Caco-2 (cell line): Measurements from ENCODE around the gene MAFF. TPM values are rescaled to one million over a fixed set of nuclear protein-coding genes. Genes with fewer than 3 reads are reported as not detected.

Experiments
- BruUV-seq: library from RNA; stranded (reverse); fragments of 400-500 nt; replicated peaks from 2 replicates; lab custom pipeline; 2021; lab: Mats Ljungman, UMichigan
- CTCF ChIA-PET: fragments of 300-600 bp; sonication (Branson Sonifier 250); formaldehyde crosslinking; loops from one replicate; lab custom pipeline; 2022; ENCODE audit warnings: antibody characterized with exemption; lab: Charles Lee
- POLR2A ChIA-PET: fragments of 300-600 bp; sonication (Branson Sonifier 250); formaldehyde crosslinking; loops from one replicate; lab custom pipeline; 2022; ENCODE audit warnings: antibody characterized with exemption; lab: Charles Lee
- DNase-seq, 2 experiments: peaks; one replicate each; pipeline versions ENCODE4 v3.0.0 to v3.0.0-alpha.2; 2020 to 2022
- H3K27me3 ChIP-seq: replicated peaks from 2 replicates; pipeline ENCODE4 v1.6.0; 2011; ENCODE audit warnings: low read length; ENCODE audit not compliant: control insufficient read depth, insufficient read depth
- H3K36me3 ChIP-seq: 2 replicates; pipeline ENCODE4 v1.5.1; 2011; ENCODE audit warnings: low read length; ENCODE audit not compliant: control insufficient read depth, insufficient read depth
- H3K4me1 ChIP-seq: fragments of 250-450 bp; sonication (Bioruptor Pico); 2 replicates; pipeline ENCODE4 v1.5.1; 2020; ENCODE audit warnings: mild to moderate bottlenecking
- H3K4me3 ChIP-seq: 2 replicates; pipeline ENCODE4 v1.5.1; 2011; ENCODE audit warnings: low read depth, mild to moderate bottlenecking, control low read depth, low read length
- H3K9me3 ChIP-seq: fragments of 250-450 bp; sonication (Bioruptor Pico); 2 replicates; pipeline ENCODE4 v1.5.1; 2020; ENCODE audit warnings: mild to moderate bottlenecking, moderate library complexity
- H3K27ac Mint-ChIP-seq: one replicate; pipeline ENCODE4 v1.8.0; 2022; ENCODE audit warnings: mixed read lengths; ENCODE audit not compliant: unreplicated experiment
- H3K27me3 Mint-ChIP-seq: one replicate; pipeline ENCODE4 v1.8.0; 2022; ENCODE audit warnings: mixed read lengths; ENCODE audit not compliant: insufficient read depth, unreplicated experiment
- H3K36me3 Mint-ChIP-seq: one replicate; pipeline ENCODE4 v1.8.0; 2022; ENCODE audit warnings: mild to moderate bottlenecking, mixed read lengths; ENCODE audit not compliant: insufficient read depth, unreplicated experiment
- H3K4me1 Mint-ChIP-seq: one replicate; pipeline ENCODE4 v1.8.0; 2022; ENCODE audit warnings: low read depth, mixed read lengths; ENCODE audit not compliant: unreplicated experiment
- H3K4me3 Mint-ChIP-seq: one replicate; pipeline ENCODE4 v1.8.0; 2022; ENCODE audit warnings: mild to moderate bottlenecking, moderate library complexity, mixed read lengths; ENCODE audit not compliant: unreplicated experiment
- H3K9me3 Mint-ChIP-seq: one replicate; pipeline ENCODE4 v1.8.0; 2022; ENCODE audit warnings: mixed read lengths; ENCODE audit not compliant: unreplicated experiment
- CTCF ChIP-seq, 2 experiments: fragments of 200-600 bp in 1 of 2; IDR thresholded peaks; 1 replicate in 1 of 2; 2 replicates in 1 of 2; pipeline versions ENCODE4 v1.5.1 to v1.8.0; 2011 to 2022; ENCODE audit warnings: antibody characterized with exemption in 1 of 2, control low read depth in 1 of 2, inconsistent platforms in 1 of 2, low read depth in 1 of 2, low read length in 1 of 2, mild to moderate bottlenecking in 1 of 2, moderate library complexity in 1 of 2; ENCODE audit not compliant: insufficient read depth in 1 of 2, severe bottlenecking in 1 of 2, unreplicated experiment in 1 of 2
- intact Hi-C: fragments of 100-400 bp; cut with micrococcal nuclease; formaldehyde crosslinking; loops from one replicate; pipeline ENCODE4 v1.10.0; 2022; ENCODE audit not compliant: unreplicated experiment
- total RNA-seq: library from RNA; stranded (reverse); gene quantifications from 2 replicates; pipeline ENCODE4 v1.2.3, GENCODE V29; 2022

Gene MAFF
- total RNA-seq, 1 experiment from 2014 or later: 6.8 TPM

DNA sequence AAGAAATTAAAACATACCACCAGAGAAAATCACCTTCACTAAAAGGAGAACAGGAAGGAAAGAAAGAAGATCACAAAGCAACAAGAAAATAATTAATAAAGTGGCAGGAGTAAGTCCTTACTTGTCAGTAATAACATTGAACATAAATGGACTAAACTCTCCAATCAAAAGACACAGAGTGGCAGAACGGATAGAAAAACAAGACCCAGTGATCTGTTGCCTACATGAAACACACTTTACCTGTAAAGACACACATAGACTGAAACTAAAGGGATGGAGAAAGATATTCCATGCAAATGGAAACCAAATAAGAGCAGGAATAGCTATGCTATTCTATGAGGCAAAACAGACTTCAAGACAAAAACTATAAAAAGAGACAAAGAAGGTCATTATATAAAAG is 46.1 kb upstream of the MAFF start:
- POLR2A ChIA-PET: no interaction called here
- Histone ChIP-seq H3K36me3 (no peaks in the 10 kb centered on the region), H3K4me3 (no peak overlapping the region), H3K4me1 (0 out of 2 replicates have a peak, but pooled peaks cover 6% of the 10 kb centered on the region), H3K27me3 (no peaks in the 10 kb centered on the region), H3K9me3 (no peaks in the 10 kb centered on the region)
- Mint-ChIP-seq H3K4me3 (no peak overlapping the region), H3K4me1 (no peaks in the 10 kb centered on the region), H3K27ac (no peak overlapping the region), H3K36me3 (no peaks in the 10 kb centered on the region), H3K27me3 (no peaks in the 10 kb centered on the region), H3K9me3 (no peaks in the 10 kb centered on the region)
- BruUV-seq: no TSS peak
- CTCF ChIA-PET: no interaction called here
- no peak for TF ChIP-seq CTCF (IDR thresholded peaks at IDR 0.05; ENCODE audit: insufficient read depth in 1 of 2, low read depth in 1 of 2, low read length in 1 of 2, severe bottlenecking in 1 of 2, unreplicated experiment in 1 of 2)
- DNase-seq: no peak
- intact Hi-C loops: no loop called here

DNA sequence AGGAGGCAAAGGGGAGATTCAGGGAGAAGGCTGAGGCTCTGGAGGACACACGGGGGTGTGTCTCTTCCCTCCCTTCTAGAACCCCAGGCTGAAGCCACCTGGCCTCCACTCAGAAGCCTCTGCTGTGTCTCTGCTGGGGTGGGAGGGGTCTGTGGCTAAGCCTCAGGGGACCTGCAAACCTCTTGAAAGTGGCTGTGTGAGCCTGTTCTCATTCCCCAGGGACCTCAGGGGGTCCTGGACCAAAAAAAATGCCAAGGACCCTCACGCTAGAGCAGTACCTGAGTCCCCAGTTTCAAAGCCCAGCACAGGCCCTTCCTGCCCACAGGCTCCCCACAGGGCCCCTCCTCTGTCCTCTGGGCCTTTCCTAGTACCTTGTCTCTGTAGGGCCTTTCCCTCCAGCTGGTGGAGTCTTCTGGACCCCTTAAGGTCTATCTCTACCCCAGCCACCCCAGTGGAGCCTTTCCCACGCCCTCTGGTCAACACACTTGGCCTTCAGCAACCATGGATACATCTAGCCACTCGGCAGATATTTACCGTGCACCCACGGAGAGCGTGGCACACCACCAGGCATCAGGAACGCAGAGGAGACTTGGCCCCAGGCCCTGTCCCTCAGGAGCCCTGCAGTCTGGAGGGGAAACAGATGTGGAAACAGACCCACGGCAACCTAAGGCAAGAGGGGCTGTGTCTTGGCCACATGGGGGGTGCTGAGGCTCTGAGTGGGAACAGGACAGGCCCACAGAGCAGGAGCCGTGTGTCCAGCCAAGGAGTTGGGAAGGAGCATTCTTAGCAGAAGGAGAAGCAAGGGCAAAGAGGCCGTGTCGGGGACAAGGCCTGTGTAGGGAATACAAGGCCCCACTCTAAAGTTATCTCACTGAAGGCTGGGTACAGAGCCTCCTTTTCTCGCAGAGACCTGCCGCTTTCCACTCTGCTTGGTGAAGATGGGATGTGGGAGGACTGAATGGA is 38.6 kb upstream of the MAFF start:
- no peak for TF ChIP-seq CTCF (IDR thresholded peaks at IDR 0.05; ENCODE audit: insufficient read depth in 1 of 2, low read depth in 1 of 2, low read length in 1 of 2, severe bottlenecking in 1 of 2, unreplicated experiment in 1 of 2)
- Histone ChIP-seq H3K4me3 (no peak overlapping the region), H3K36me3 (no peaks in the 10 kb centered on the region; the same call in 1 of the 2 replicates), H3K9me3 (no peaks in the 10 kb centered on the region), H3K27me3 (no peaks in the 10 kb centered on the region), H3K4me1 (peaks cover 31% of the 10 kb centered on the region)
- no TSS peak for BruUV-seq
- H3K4me1 Mint-ChIP-seq: peaks cover 21% of the 10 kb centered on the region
- no peak overlapping the region for H3K4me3 Mint-ChIP-seq
- intact Hi-C loops: no loop called here
- ChIA-PET POLR2A (no interaction called here), CTCF (no interaction called here)
- peaks cover 10% of the 10 kb centered on the region for H3K36me3 Mint-ChIP-seq
- H3K27ac Mint-ChIP-seq: peak overlapping the region; percentile 73
- H3K27me3 Mint-ChIP-seq: no peaks in the 10 kb centered on the region
- H3K9me3 Mint-ChIP-seq: no peaks in the 10 kb centered on the region
- DNase-seq: no peak

GRCh38 chr22:38163844-38164550 is 37.8 kb upstream of the MAFF start:
- no peaks in the 10 kb centered on the region; the same call in 1 of the 2 replicates for H3K36me3 ChIP-seq
- Mint-ChIP-seq H3K4me3 (peak overlapping the region; percentile 18), H3K36me3 (peaks cover 10% of the 10 kb centered on the region), H3K27me3 (no peaks in the 10 kb centered on the region), H3K4me1 (peaks cover 21% of the 10 kb centered on the region), H3K27ac (peak overlapping the region; percentile 73), H3K9me3 (no peaks in the 10 kb centered on the region)
- ChIA-PET CTCF (no interaction called here), POLR2A (interaction anchor here (0.5 to 1.0 kb wide), 3 partner anchors 18 to 38 kb away, joined by 3 to 4 read pairs (median 3); partner anchors contain the start of gene MAFF)
- intact Hi-C loops: loop anchor here (1.0 kb wide), 1 partner anchor 14 kb away; no protein-coding TSS in a partner anchor
- no peak for TF ChIP-seq CTCF (IDR thresholded peaks at IDR 0.05; ENCODE audit: insufficient read depth in 1 of 2, low read depth in 1 of 2, low read length in 1 of 2, severe bottlenecking in 1 of 2, unreplicated experiment in 1 of 2)
- DNase-seq: peak; percentile 68 to 84
- peaks cover 31% of the 10 kb centered on the region for H3K4me1 ChIP-seq
- no peak overlapping the region for H3K4me3 ChIP-seq
- H3K27me3 ChIP-seq: no peaks in the 10 kb centered on the region
- BruUV-seq: no TSS peak
- H3K9me3 ChIP-seq: no peaks in the 10 kb centered on the region
